Neural crest cell (in vitro differentiated cells): ENCODE data around the gene CTSZ. TPM values are rescaled to one million over a fixed set of nuclear protein-coding genes. Genes with fewer than 3 reads are reported as not detected.

ENCODE experiments used
- DNase-seq: peaks from one replicate; pipeline ENCODE4 v3.0.0; 2021; ENCODE audit warnings: low read depth, mixed read lengths, low spot score
- H3K27ac Mint-ChIP-seq: one replicate; pipeline ENCODE4 v1.8.0; 2021; ENCODE audit warnings: mild to moderate bottlenecking, mixed read lengths; ENCODE audit not compliant: unreplicated experiment
- H3K27me3 Mint-ChIP-seq: 2 replicates; pipeline ENCODE4 v1.8.0; 2021; ENCODE audit warnings: low read depth, mild to moderate bottlenecking, mixed read lengths
- H3K36me3 Mint-ChIP-seq: 2 replicates; pipeline ENCODE4 v1.8.0; 2021; ENCODE audit warnings: low read depth, mild to moderate bottlenecking, mixed read lengths
- H3K4me1 Mint-ChIP-seq: 2 replicates; pipeline ENCODE4 v1.8.0; 2021; ENCODE audit warnings: mixed read lengths
- H3K4me3 Mint-ChIP-seq: one replicate; pipeline ENCODE4 v1.8.0; 2021; ENCODE audit warnings: mild to moderate bottlenecking, mixed read lengths
- H3K9me3 Mint-ChIP-seq: 2 replicates; pipeline ENCODE4 v1.8.0; 2021; ENCODE audit warnings: mixed read lengths
- long read RNA-seq: library from polyadenylated mRNA; unstranded; transcript quantifications from one replicate; pipeline ENCODE4 v2.0.0, GENCODE V29; 2020
- total RNA-seq: library from RNA; stranded (reverse); gene quantifications from 2 replicates; pipeline ENCODE4 v1.2.1, GENCODE V29; 2021
- TF ChIP-seq, protein P1 (sequence below): fragments of 200-600 bp; sonication (generic); conservative IDR thresholded peaks from 2 replicates; pipeline ENCODE4 v1.5.0; 2021; ENCODE audit warnings: antibody characterized with exemption, mild to moderate bottlenecking

CTSZ gene
- 22.7 and 23.6 TPM in 2 replicates for total RNA-seq
- long read RNA-seq = 0 reads

- no peaks in the 10 kb centered on the region for H3K9me3 Mint-ChIP-seq
- H3K4me3 Mint-ChIP-seq = peak within 1 kb of the TSS; percentile 68
- H3K4me1 Mint-ChIP-seq = peaks cover 49% of the 10 kb centered on the region
- TF ChIP-seq, protein P1, sequence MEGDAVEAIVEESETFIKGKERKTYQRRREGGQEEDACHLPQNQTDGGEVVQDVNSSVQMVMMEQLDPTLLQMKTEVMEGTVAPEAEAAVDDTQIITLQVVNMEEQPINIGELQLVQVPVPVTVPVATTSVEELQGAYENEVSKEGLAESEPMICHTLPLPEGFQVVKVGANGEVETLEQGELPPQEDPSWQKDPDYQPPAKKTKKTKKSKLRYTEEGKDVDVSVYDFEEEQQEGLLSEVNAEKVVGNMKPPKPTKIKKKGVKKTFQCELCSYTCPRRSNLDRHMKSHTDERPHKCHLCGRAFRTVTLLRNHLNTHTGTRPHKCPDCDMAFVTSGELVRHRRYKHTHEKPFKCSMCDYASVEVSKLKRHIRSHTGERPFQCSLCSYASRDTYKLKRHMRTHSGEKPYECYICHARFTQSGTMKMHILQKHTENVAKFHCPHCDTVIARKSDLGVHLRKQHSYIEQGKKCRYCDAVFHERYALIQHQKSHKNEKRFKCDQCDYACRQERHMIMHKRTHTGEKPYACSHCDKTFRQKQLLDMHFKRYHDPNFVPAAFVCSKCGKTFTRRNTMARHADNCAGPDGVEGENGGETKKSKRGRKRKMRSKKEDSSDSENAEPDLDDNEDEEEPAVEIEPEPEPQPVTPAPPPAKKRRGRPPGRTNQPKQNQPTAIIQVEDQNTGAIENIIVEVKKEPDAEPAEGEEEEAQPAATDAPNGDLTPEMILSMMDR = no peak
- no peaks in the 10 kb centered on the region for H3K27me3 Mint-ChIP-seq
- H3K27ac Mint-ChIP-seq = no peak within 1 kb of the TSS
- H3K36me3 Mint-ChIP-seq = no peaks in the 10 kb centered on the region
- no peak for DNase-seq
Observed at GRCh38 chr20:59006864-59007664, at the start of gene CTSZ. TSS of gene CTSZ (minus strand) at chr20:59007254. CDS start at chr20:59007128, 126 bp downstream.

- DNase-seq = no peak
- no peaks in the 10 kb centered on the region for H3K4me1 Mint-ChIP-seq
- peaks cover 10% of the 10 kb centered on the region for H3K27me3 Mint-ChIP-seq
- no peak overlapping the region for H3K4me3 Mint-ChIP-seq
- H3K27ac Mint-ChIP-seq = no peak overlapping the region
- TF ChIP-seq, protein P1 = peak; percentile 37
- no peaks in the 10 kb centered on the region for H3K9me3 Mint-ChIP-seq
- no peaks in the 10 kb centered on the region for H3K36me3 Mint-ChIP-seq
Observed at GRCh38 chr20:59055302-59055701, 48.2 kb upstream of the CTSZ start.

GRCh38 chr20:59051666-59052185 is 44.7 kb upstream of the CTSZ start:
- no peaks in the 10 kb centered on the region for H3K9me3 Mint-ChIP-seq
- no peaks in the 10 kb centered on the region for H3K4me1 Mint-ChIP-seq
- H3K4me3 Mint-ChIP-seq = no peak overlapping the region
- no peak overlapping the region for H3K27ac Mint-ChIP-seq
- DNase-seq = no peak
- H3K27me3 Mint-ChIP-seq = peaks cover 17% of the 10 kb centered on the region
- H3K36me3 Mint-ChIP-seq = no peaks in the 10 kb centered on the region
- TF ChIP-seq, protein P1 = no peak

GRCh38 chr20:59050437-59050836 is 43.4 kb upstream of the CTSZ start:
- TF ChIP-seq, protein P1 = no peak
- no peak overlapping the region for H3K4me3 Mint-ChIP-seq

GRCh38 chr20:59048681-59049030 is 41.6 kb upstream of the CTSZ start:
- Mint-ChIP-seq H3K27me3 (peaks cover 16% of the 10 kb centered on the region), H3K27ac (no peak overlapping the region), H3K9me3 (no peaks in the 10 kb centered on the region), H3K4me1 (peaks cover 3% of the 10 kb centered on the region), H3K36me3 (no peaks in the 10 kb centered on the region), H3K4me3 (no peak overlapping the region)
- TF ChIP-seq, protein P1 = no peak
- no peak for DNase-seq

More at GRCh38 chr20:59050437-59050836, 43.4 kb upstream of the CTSZ start:
- H3K4me1 Mint-ChIP-seq = no peaks in the 10 kb centered on the region
- H3K27me3 Mint-ChIP-seq = peaks cover 16% of the 10 kb centered on the region
- no peak overlapping the region for H3K27ac Mint-ChIP-seq
- no peaks in the 10 kb centered on the region for H3K9me3 Mint-ChIP-seq
- no peaks in the 10 kb centered on the region for H3K36me3 Mint-ChIP-seq
- DNase-seq = no peak
